Stimulated activated CD4-positive, alpha-beta T cell treated with anti-CD3 and anti-CD28 coated beads, Interleukin-4, amount 100 ng/mL, for 24 hours (primary cell): ENCODE data around the gene AKAP8L.

Experiments
- DNase-seq: peaks from one replicate; pipeline ENCODE4 v3.0.0-alpha.2; 2020

Gene AKAP8L, protein sequence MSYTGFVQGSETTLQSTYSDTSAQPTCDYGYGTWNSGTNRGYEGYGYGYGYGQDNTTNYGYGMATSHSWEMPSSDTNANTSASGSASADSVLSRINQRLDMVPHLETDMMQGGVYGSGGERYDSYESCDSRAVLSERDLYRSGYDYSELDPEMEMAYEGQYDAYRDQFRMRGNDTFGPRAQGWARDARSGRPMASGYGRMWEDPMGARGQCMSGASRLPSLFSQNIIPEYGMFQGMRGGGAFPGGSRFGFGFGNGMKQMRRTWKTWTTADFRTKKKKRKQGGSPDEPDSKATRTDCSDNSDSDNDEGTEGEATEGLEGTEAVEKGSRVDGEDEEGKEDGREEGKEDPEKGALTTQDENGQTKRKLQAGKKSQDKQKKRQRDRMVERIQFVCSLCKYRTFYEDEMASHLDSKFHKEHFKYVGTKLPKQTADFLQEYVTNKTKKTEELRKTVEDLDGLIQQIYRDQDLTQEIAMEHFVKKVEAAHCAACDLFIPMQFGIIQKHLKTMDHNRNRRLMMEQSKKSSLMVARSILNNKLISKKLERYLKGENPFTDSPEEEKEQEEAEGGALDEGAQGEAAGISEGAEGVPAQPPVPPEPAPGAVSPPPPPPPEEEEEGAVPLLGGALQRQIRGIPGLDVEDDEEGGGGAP

GRCh38 chr19:15418579-15419412 is at the start of gene AKAP8L:
AKAP8L (minus strand) TSS chr19:15418988; CDS start chr19:15418923, 65 bp downstream.
- peak; percentile 99 for DNase-seq

DNA sequence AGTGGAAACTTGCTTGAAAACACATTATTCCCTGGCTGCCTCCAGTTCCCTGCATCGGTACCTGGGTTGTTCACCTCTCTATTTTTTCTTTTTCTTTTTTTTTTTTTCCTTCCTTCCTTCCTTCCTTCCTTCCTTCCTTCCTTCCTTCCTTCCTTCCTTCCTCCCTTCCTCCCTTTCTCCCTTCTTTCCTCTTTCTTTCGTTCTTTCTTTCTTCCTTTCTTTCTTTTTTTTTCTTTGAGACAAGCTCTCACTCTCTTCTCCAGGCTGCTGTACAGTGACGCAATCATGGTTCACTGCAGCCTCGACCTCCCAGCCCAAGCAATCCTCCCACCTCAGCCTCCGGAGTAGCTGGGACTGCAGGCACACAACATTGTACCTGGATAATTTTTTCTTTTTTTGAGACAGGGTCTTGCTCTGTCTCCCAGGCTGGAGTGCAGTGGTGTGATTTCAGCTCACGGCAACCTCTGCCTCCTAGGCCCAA is 49.0 kb upstream of the AKAP8L start:
- no peak for DNase-seq

- DNase-seq = peak; percentile 74
These were observed 48.3 kb upstream of the AKAP8L start for GRCh38 chr19:15466851-15467733.

GRCh38 chr19:15464394-15465385 is 45.9 kb upstream of the AKAP8L start, which contains the start of gene RASAL3:
RASAL3 (minus strand) TSS chr19:15464544; CDS start chr19:15464358, 186 bp downstream.
- DNase-seq = peak; percentile 64

DNA sequence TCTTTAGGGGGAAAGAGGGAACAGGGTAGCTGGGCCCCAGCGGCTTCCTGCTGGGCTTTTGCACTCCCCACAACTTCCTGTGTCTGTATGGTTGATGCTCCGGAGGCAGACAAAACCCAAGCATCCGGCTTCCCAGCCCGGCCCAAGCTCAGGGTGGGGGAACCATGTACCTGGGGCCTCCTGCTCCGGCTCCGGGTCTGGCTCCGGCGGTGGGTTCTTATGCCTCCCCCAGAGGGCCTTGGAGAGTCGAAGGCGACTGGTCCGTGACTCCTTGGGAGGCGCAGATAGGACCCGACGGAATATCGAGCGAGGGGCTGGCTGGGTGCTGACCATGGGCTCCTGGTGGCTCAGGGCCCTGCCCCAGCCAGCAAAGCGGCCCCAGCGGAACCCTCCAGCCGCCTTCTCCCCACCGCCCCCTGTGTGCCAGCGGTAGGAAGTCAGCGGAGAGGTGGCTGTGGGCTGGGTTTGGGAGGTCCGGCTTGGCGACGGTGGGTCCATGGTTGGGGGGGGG is 45.1 kb upstream of the AKAP8L start:
- peak; percentile 77 for DNase-seq

DNA sequence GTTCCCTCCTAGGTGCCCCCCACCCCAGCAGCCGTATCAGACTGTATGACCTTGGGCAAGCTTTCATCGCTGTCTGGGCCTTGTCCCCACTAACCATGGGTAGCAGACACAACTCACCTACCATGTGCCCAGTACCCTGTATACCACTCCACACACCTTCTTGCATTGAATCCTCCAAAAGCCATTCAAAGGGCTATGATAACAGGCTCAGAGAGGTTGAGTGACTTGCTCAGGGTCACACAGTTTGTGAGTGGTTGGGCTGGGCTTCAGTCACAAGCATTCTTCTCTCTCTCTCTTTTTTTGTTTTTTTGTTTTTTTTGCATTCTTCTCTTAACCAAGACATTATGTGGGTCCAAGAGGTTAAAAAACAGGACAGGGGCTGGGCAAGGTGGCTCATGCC is 42.9 kb upstream of the AKAP8L start:
- no peak for DNase-seq

DNA sequence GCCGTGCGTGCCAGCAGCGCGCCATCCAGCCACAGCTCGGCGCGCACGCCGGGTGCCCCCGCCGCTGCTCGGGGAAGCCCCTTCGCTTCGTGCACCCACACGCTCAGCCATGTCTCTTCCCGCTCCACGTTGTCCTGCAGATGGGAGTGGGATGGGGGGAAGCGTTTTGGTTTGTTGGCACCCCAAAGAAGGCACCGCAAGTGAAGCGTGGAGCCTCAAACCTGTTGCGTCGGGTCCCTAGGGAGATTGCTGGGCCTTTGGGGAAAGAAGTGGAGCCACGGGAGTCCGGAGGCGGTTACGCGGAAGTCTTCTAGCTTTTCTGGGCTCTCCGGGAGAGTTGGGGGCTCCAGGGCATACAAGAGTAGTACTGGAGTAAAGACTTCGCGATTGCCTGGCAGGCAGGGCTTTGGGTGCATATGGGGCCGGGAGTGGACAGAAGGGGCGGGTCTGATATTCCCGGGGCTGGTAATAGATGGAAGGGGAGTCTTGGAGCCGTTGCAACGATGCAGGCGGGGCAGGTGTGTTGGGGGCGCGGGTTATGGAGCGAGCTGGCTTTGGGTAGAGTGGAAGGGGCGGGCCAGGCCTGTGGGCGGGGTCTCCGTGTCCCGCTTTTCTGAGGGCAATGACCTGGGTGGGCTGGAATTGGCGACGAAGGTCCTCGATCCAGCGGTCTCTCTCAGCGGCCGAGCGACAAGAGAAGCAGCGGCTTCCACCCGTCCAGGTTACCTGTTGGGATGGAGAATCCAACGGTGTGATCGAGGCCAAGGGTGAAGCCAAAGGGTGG is 39.1 kb upstream of the AKAP8L start:
- no peak for DNase-seq

GRCh38 chr19:15456871-15457700 is 38.3 kb upstream of the AKAP8L start:
- no peak for DNase-seq

- no peak for DNase-seq
These were observed 37.7 kb upstream of the AKAP8L start for GRCh38 chr19:15456441-15456840.

DNA sequence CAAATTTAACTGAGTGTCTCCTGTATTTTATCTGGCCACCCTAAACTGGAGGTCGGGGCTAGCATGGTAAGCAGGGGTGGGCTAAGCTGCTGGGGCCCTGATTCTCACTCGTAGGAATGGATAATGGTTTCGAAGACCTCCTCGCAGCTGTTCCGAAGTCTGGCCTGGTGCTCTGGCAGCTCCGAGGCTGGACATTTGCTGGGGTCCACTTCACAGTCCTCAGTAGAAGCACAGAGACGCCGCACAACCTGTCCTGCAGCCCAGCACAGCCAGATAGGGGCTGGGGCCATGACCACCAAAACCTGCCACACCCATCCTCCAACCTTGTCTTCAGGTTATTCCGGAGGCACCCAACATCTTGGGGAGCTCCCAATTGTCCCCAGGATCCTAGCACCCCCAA is 37.2 kb upstream of the AKAP8L start:
- no peak for DNase-seq

GRCh38 chr19:15453906-15454860 is 35.4 kb upstream of the AKAP8L start:
- no peak for DNase-seq

DNA sequence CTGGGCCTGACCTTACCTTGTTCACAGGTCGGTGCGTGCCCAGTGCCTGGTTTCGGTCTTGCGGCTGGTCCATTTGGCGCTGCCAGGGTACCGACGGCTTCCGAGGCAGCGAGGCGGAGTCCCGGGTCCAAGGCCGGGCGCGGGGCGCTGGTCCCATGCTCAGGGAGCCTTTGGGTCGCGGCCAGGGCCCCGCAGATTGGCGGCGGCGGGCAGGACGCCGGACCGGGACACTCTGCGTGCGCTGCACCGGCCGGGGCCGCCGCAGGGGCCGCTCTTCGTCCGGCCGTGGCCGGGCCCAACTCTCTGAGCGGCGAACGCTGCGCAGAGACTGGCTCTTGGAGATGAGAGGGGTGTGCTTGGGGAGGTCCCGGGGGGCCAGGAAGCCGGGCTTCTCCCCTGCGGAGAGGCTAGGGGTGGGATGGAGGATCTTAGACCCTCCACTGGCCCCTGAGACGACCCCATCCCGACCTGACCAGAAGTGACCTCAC is 34.3 kb upstream of the AKAP8L start:
- no peak for DNase-seq

DNA sequence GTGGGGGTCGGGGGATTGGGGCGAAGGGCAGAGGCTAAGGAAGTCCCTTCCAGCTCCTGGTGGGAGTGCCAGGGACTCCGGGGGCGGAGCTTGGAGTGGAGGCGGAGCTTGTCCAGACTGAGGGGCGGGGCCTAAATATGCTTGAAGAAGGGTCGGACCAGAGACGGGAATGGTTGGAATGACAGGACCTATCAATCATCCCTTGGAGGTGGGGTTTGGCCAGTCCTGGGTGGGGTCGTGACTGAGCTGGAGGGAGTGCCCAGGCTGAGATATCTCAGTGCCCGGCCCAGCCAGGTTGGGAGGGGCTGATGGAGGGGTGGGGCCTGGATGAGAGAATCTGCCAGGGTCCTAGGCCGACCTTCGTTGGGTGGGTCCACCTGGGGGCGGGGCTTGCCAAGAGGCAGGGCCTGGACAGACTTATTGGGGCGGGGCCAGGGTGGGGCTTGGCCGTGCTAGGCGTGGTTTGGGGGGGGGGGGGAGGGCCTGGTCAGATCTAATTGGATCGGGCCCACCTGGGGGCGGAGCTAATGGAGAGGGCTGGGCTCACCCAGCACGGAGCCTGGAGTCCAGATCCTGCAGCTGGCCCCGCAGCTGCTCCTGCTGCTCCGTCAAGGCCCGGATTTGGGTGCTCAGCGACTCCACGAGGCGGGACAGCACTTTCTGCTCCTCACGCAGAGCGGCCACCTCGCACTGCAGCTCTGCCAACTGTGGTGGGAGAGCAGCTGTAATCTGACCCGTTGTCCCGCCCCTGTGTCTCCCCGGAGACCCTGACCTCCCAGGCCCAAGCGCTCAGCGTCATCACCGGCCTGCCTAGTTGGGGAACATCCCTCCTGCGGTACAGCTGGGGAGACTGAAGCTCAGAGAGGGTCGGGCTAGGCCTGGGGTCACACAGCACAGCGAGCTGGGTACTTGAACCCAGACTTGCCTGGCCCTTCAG is 33.6 kb upstream of the AKAP8L start:
- no peak for DNase-seq

GRCh38 chr19:15450528-15450890 is 31.7 kb upstream of the AKAP8L start:
- no peak for DNase-seq

DNA sequence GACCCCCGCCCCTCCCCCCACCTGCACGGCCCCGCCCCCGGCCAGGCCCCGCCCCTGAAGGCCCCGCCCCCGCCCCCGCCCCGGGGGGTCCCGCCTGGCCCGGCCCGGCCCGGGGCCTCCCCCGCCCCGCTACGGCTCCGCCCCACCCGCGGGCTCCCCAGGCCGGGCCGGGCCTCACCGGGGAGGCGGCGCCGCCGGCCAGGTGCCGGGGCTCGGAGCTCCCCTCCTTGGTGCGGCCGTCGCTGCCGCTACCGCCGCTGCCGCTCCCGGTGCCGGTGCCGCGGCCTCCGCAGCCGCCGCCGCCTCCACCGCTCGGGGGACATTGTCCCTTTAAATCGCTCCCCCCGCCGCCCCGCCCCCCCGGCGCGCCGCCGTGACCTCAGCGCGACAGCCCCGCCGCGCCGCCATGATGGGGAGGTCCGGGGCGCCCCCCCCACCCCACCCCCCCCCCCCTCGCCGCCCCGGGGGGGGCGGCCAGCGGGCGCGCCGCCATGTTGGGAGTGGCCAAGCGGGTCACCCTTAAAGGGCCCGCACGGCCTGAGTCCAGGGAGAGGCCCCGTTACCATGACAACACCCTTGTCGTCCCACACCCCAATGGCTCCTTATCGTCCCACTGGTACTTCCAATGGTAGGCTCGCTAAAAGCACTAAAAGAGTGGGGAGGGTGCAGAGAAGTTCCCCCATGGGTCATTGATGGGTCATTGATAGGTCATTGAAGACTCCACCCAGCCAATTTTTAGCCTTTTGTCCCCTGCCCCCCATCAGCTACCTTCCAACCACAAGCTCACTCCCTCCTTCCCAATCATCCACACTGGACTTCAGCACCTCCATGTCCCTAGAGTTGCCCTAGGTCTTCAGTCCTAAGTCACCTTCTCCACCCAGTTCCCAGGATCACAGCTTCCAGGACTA is 31.1 kb upstream of the AKAP8L start, which contains the start of gene WIZ:
Gene WIZ (minus strand): TSS at position 337 of the 908 bp plus-strand sequence. CDS start 1,649 bp downstream, outside the sequence.
- peak; percentile 84 for DNase-seq
